ENCODE results near the gene TANC1.

TANC1 gene

DNA sequence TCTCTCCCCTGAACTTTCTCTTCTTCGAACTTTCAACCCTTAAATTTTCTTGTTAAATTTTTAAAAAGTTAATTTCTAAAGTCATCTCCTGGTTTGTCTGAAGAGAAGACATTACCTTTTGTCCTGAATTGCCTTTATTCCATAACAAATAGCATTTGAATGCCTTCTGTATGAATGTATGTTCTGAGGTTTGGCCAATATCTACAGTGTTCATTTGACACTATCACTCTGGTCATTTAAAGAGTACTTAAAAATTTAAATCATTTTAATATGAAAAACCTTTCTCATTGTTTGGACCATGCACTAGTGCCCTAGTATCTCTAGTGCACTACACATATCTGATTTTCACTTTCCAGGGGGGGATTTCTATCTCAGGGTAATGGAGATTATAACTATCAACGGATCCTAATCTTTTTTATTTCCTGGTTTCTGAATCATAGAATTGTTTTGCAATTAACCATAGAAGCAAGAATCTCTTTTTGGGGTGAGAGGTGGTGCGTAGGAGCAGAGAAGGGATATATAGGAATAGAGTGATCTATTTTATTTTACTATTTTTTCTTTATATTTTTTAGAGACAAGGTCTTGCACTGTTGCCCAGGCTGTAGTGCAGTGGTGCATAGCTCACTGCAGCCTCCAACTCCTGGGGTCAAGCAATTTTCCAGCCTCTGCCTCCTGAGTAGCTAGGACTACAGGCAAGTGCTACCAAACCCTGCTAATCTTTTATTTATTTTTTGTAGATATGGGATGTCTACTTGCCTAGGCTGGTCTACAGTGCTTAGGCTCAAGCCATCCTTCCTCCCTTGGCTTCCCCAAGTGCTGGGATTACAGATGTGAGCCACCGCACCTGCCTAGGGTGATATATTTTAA is 25.5 kb downstream of the TANC1 start:
- TF ChIP-seq EZH2phosphoT487 (IDR thresholded peaks at IDR 0.05; ENCODE audit: borderline replicate concordance) = no peak
- no peak for TF ChIP-seq CTCF (conservative IDR thresholded peaks at IDR 0.05; ENCODE audit: low read length)
- no peaks in the 10 kb centered on the region for H3K9me2 ChIP-seq (replicated peaks; ENCODE audit: low read depth, low read length)
- no peaks in the 10 kb centered on the region for H3F3A ChIP-seq (ENCODE audit: low read depth)
- no peaks in the 10 kb centered on the region for H3K9me3 ChIP-seq (ENCODE audit: insufficient read depth, low read depth, low read length)
- H3K79me2 ChIP-seq (ENCODE audit: insufficient read depth, low read length) = no peaks in the 10 kb centered on the region
- no peak overlapping the region for H3K4me3 ChIP-seq (ENCODE audit: low read length, poor library complexity, severe bottlenecking)
- H3K27me3 ChIP-seq (ENCODE audit: insufficient read depth, low read length, poor library complexity, severe bottlenecking) = no peaks in the 10 kb centered on the region
- H3K36me3 ChIP-seq (ENCODE audit: insufficient read depth, low read length) = no peaks in the 10 kb centered on the region
- H3K4me2 ChIP-seq (ENCODE audit: low read depth, low read length, poor library complexity, severe bottlenecking) = no peak overlapping the region
- H4K20me1 ChIP-seq (ENCODE audit: insufficient read depth, low read length, poor library complexity, severe bottlenecking) = no peaks in the 10 kb centered on the region
- no peak overlapping the region for H2AFZ ChIP-seq (ENCODE audit: low read length)
- no peak overlapping the region for H3K9ac ChIP-seq (ENCODE audit: low read depth, low read length, poor library complexity, severe bottlenecking)
- peaks cover 4% of the 10 kb centered on the region for H3K4me1 ChIP-seq (ENCODE audit: insufficient read depth, low read length, poor library complexity, severe bottlenecking)

DNA sequence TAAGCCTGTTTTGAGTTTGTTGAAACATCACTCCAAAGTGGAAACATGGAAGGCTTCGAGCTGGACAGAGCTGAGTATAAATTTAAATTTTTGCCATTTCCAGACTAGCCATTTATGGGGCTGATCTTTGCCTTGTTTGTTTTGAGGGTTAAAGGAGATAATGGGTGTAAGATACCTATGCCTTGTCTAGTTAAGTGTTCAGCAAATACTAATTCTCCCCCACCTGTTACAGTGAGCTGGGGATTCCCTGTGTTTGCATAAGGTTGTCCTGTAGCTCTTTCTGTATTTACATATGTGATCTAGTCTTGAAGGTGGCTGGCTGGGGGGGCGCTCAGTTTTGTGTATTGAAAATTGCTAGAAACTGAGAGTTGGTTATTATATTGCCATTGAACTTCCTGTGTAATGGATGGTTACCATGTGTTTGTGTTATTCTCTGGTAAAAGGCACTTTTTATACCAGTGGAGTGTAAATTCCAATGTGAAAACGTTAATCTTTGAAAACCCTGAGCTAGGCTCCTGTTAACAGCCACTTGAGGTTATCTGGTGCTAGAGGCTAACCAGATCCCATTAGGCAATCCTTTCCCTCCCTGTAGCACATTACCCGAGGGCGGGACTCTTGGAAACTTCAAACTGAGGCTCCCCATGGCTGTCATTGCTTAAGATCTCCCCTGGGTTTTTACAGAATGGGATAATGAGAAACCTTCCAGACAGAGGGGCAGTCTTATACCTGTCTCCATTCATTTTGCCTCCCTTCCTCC is 26.7 kb downstream of the TANC1 start:
- TF ChIP-seq EZH2phosphoT487 (IDR thresholded peaks at IDR 0.05; ENCODE audit: borderline replicate concordance) (no peak), CTCF (conservative IDR thresholded peaks at IDR 0.05; ENCODE audit: low read length) (no peak)
- Histone ChIP-seq H3K9me3 (ENCODE audit: insufficient read depth, low read depth, low read length) (no peaks in the 10 kb centered on the region), H2AFZ (ENCODE audit: low read length) (no peak overlapping the region), H3K9me2 (replicated peaks; ENCODE audit: low read depth, low read length) (no peaks in the 10 kb centered on the region), H3K4me1 (ENCODE audit: insufficient read depth, low read length, poor library complexity, severe bottlenecking) (peaks cover 11% of the 10 kb centered on the region), H3K9ac (ENCODE audit: low read depth, low read length, poor library complexity, severe bottlenecking) (no peak overlapping the region), H3F3A (ENCODE audit: low read depth) (no peaks in the 10 kb centered on the region), H4K20me1 (ENCODE audit: insufficient read depth, low read length, poor library complexity, severe bottlenecking) (no peaks in the 10 kb centered on the region), H3K4me2 (ENCODE audit: low read depth, low read length, poor library complexity, severe bottlenecking) (no peak overlapping the region), H3K36me3 (ENCODE audit: insufficient read depth, low read length) (no peaks in the 10 kb centered on the region), H3K27me3 (ENCODE audit: insufficient read depth, low read length, poor library complexity, severe bottlenecking) (no peaks in the 10 kb centered on the region), H3K4me3 (ENCODE audit: low read length, poor library complexity, severe bottlenecking) (no peak overlapping the region), H3K79me2 (ENCODE audit: insufficient read depth, low read length) (no peaks in the 10 kb centered on the region)

DNA sequence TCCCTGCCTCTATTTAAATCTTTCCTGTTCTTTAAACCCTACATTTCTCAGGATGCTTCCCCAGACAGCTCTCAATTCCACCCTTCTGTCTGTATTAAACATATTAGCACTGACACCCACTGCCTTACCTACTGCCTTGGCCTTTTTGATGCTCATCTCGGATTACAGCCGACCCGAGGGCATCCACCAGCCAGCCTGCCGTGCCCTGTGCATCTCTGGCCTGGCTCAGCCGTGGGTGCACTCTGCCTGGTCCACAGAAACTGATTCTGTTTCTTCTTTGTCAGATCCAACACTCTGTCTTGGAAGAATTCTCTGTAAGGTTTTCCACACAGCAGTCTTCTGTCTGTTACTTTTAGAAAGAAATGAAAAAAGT is 27.2 kb downstream of the TANC1 start:
- no peaks in the 10 kb centered on the region for H4K20me1 ChIP-seq (ENCODE audit: insufficient read depth, low read length, poor library complexity, severe bottlenecking)
- no peaks in the 10 kb centered on the region for H3K79me2 ChIP-seq (ENCODE audit: insufficient read depth, low read length)
- H3F3A ChIP-seq (ENCODE audit: low read depth) = no peaks in the 10 kb centered on the region
- H3K9ac ChIP-seq (ENCODE audit: low read depth, low read length, poor library complexity, severe bottlenecking) = no peak overlapping the region
- no peak overlapping the region for H3K4me2 ChIP-seq (ENCODE audit: low read depth, low read length, poor library complexity, severe bottlenecking)
- H3K27me3 ChIP-seq (ENCODE audit: insufficient read depth, low read length, poor library complexity, severe bottlenecking) = no peaks in the 10 kb centered on the region
- TF ChIP-seq EZH2phosphoT487 (IDR thresholded peaks at IDR 0.05; ENCODE audit: borderline replicate concordance) (no peak), CTCF (conservative IDR thresholded peaks at IDR 0.05; ENCODE audit: low read length) (no peak)
- H3K4me3 ChIP-seq (ENCODE audit: low read length, poor library complexity, severe bottlenecking) = no peak overlapping the region
- no peak overlapping the region for H2AFZ ChIP-seq (ENCODE audit: low read length)
- no peaks in the 10 kb centered on the region for H3K9me2 ChIP-seq (replicated peaks; ENCODE audit: low read depth, low read length)
- peaks cover 11% of the 10 kb centered on the region for H3K4me1 ChIP-seq (ENCODE audit: insufficient read depth, low read length, poor library complexity, severe bottlenecking)
- H3K36me3 ChIP-seq (ENCODE audit: insufficient read depth, low read length) = no peaks in the 10 kb centered on the region
- no peaks in the 10 kb centered on the region for H3K9me3 ChIP-seq (ENCODE audit: insufficient read depth, low read depth, low read length)
